HG03095 (cell line): ENCODE results near the gene AKR7A2.

Source experiments
- ATAC-seq: cut with Tn5 transposase; IDR thresholded peaks from one replicate; pipeline ENCODE4 v1.9.1; 2021; ENCODE audit warnings: moderate library complexity; ENCODE audit not compliant: unreplicated experiment

AKR7A2 gene

DNA sequence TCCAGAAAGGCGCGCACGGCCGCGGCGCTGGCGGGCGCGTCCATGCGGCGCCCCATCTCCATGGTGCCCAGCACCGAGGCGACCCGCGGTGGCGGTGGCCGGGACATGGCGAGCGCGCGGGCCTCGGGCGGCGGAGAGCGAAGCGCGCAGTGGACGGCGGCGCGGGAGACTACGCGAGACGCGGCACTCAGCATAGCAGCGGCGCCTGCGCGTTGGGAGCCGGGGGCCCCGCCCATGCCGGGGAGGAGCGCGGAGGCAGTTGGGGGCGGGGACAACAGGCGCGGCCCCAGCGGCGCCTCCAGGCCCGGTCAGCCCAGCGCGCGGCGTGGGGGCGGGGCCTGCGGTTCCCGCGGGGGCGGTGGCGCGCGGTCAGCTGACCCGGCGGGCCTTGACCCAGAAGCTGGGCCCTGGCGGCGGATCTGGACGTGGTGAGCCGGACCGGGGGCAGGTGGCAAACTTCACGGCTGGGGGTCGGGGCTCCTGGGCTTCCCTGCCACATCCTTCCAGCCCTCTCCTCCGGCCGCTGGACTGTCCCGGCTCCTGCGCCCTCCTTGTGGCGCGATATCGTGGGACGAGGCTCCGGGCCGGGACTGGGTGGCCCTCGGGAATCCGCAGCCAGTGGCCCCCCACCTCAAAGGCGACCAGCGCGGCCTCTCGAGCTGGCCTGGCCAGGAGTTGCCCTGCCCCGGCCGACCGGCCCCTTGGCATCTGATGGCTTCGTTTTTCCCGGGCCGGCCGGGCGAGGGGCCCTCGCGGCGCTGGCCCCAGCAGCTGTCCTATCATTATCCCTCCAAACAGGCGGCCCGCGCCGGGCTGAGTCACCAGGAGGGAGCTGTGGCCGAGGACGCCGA is at the start of gene AKR7A2, which contains the start of gene SLC66A1:
TSS of gene AKR7A2 (minus strand) at position 214 of the 851 bp plus-strand sequence. CDS start at position 194, 20 bp downstream.
TSS of gene SLC66A1 (plus strand) at position 396 of the 851 bp plus-strand sequence. CDS start 5,352 bp downstream, outside the sequence.
- peak; percentile 54 for ATAC-seq

DNA sequence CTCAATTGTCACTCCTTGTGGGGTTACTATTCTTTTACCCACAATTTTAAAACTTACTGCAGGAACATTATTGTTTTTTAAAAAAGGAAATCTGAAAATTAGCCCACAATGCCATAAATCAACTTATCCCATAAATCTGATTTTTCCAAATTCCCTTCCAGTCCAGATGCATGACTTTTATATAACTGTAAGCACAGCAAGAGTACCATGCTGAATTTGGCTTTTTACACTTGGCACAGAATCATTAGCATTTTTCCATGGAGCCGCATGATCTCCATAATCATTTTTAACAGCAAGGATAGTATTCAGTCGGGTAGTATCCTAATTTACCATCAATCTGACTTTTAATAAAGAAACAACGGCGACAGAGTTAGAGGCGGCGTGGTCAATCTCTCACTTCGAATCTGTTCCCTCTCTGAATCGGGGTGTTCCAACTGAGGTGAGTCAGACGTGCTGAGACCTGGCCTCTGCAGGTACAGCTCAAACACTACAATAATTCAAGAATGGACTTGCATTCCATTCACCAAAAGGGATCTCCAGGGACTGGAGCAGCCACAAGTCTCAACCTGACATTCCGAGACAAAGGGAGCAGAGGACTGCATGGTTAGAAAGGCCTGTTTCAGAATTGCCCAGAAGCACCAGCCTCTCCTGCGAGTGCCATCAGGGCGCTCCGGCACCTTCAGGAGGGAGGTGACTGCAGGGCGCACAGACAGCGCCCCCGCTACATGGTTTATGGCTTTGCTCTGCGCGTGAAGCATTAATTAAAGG is 49.1 kb upstream of the AKR7A2 start:
- ATAC-seq = no peak

DNA sequence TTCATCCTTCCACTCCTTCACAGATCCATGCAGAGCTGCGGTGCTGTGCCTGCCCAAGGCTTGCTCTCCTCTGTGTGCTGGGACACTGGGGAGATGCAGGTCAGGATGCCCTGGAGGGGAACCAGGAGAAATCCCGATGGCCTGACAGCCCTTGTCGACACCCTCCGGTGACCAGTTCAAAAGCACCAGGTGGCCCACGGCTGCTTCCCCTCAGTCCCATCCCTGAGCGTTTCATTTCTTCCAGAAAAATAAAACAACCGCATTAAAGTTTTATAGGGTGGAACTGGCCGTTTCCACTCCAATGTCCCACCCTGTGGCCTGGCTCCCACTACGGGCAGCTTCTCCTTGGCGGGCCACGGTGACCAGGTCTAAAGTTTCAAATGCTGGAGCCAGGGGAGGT is 48.5 kb upstream of the AKR7A2 start:
- no peak for ATAC-seq

DNA sequence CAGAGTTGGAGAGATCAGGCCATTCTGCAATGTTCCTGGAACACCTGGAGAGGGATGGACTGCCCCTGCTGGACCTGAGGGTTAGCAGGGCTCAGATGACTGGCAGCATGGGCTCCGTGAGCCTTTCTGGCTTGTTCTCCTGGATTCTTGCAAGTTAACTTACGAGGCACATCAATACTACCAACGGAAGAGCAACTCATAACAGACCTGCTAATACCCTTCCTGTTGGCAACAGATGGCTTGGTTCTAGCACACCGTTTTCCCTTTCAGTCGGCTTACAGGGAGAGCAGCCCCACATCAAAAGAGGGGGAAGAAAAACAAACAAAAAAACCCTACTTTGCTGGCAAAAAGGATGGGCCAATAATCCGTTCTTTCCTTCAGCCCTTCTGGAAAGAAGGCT is 48.1 kb upstream of the AKR7A2 start:
- no peak for ATAC-seq

DNA sequence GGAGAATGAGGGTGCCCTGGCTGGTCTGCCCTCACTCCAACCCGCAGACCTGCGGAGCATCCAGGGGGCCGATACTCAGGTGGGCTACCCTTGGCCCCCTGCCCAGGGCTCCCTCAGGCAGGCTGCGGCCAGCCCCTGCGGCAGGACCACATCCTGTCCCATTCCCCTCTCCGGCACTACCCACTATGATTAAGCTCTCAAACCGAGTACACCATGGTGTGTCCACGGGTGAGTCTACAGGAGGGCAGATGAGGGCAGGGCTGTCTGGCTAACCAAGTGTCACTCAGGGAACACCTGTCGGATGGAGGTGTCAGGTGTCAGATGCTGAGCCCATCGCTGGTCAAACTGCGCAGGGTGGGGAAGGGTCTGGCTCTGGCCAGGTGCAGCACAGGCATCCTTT is 47.4 kb upstream of the AKR7A2 start:
- no peak for ATAC-seq

DNA sequence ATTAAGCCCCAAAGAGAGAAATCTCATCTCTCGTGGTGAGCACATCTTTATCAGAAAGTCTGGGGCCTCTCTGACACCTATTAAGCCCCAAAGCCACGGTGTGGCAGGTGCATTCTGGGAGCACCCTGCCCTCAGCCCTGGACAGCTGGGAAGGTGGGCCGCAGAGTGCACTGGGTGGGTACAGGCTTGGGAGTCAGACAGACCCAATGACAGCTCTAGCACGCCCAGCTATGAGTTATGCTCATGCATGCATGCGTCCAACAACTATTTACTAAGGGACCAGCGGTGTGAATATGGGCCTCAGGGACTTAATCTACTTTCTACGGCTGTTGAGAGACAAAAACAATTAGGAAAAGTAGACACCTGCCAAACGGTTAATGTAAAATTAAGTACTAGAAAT is 46.8 kb upstream of the AKR7A2 start:
- ATAC-seq = no peak

DNA sequence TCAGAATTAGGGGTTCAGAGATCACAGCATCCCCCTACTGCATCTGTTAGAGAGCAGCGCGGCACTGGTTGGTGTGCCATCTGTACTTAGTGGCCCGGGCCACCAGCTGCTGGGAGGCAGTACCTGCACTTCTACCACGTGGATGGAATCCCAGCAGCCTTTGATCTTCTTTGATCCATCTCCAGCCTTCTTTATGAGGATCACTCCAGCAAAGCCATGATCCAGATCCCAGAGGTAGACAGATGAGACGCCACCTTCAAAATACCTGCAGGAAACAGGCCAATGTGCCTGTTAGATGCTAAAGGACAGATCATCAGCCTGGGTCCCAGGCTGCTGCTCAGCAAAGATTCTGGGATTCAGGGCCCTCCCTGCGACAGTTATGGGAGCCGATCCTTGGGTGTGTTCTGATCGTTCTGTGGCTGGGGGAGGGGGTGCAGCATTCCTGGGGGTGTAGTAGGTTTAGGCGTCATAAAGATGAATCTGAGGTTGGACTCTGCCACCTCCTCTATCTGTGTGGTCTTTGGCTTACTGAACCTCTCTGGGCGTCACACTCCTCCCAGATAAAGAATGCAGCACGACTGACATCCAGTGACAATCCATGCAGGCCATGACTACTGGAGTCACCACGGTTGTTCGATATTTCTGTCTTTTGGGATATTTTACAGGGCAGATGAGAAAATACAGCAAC is 45.5 kb upstream of the AKR7A2 start:
- ATAC-seq = no peak

DNA sequence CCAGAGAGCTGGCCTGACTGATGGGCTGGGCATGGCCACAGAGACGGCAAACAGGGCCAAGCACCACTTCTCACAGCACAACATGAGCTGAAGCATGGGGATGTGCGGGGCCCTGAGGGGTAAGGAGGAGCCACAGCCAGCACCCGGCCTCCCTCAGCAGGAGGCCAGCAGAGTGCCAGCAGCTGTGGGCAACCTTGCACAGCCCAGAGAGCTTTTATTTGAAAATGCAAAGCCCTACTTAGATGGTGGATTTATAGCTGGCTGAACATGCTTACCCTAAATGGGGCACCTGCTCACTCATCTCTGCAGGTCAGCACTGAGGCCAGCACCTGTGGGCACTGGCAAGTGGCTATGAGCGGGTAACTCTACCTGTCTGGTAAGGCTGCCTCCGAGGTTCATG is 44.3 kb upstream of the AKR7A2 start:
- no peak for ATAC-seq

DNA sequence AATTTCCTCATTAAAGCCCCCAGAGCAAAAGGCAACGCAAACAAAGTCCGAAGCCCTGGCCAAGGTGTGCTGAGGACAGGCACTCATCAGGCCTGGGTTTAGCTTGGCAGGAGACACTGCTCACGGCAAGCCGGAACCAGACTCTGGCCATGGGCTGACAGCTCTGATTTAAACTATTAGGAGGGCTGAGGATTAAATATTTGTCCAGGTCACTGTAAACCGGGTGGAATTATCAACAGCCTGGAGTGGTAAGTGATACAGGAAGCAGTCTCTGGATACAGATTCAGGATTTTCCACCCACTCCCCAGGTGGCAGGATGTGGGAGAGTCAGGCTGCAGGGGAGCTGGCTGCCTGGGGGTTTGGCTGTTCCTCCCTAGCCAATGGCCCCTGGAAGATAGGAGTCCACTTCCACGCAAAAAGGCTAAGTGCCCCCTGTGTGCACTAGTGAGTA is 42.6 kb upstream of the AKR7A2 start:
- ATAC-seq = no peak

DNA sequence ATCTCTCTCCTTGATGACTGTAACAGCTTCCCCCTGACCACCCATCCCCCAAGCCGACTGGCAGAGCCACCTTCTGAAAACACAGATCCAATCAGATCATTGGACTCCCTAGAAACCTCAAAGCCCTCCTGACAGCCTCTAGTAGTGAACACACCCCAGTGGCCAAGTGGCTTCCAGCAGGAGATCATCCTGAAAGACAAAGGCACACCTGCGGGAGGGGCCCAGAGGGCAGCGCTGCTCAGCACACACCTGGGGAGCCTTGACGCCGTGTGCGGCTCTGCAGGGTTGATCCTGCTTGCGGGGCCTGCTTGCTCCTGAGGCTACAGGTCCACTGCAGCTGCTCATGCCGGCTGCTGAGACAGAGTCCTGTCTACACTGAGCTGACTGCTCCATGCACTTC is 41.7 kb upstream of the AKR7A2 start:
- ATAC-seq = no peak

DNA sequence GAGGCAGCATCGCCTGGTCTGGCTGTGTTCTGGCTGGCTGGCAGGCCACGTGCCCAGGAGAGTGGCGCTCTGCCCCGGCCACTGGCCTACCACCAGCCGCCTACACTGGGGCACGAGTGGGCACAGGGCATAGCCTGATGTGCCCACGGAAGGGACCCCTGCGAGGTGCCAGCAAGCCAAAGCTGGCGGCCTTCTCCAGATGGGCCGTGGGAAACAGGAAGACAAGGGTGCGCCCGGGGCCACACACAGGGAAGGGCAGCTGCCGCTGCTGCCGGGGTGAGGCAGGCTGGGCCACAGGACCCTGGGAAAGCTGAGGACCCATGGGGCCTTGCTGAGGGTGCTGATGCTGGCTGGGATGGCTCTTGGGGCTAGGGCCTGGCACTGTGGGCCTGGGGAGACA is 40.9 kb upstream of the AKR7A2 start:
- ATAC-seq = no peak

DNA sequence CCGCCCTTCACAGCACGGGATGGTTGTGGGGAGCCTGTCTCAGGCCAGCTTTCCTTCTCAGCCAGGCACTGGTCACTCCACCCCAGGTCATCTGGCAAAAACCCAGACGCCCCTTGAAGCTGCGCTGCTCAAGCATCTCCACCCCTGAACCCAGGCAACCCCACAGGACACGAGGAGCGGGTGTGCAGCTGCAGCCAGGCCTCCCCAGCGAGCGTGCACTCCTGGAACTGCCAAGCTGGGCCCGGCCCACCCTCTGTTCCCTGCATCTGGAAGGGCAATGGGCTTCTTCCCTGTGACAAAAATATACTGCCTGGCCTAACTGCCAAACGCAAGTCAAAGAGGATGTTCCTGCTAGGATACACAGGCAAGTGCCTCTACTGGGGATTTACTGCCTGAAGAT is 39.9 kb upstream of the AKR7A2 start:
- ATAC-seq = no peak

DNA sequence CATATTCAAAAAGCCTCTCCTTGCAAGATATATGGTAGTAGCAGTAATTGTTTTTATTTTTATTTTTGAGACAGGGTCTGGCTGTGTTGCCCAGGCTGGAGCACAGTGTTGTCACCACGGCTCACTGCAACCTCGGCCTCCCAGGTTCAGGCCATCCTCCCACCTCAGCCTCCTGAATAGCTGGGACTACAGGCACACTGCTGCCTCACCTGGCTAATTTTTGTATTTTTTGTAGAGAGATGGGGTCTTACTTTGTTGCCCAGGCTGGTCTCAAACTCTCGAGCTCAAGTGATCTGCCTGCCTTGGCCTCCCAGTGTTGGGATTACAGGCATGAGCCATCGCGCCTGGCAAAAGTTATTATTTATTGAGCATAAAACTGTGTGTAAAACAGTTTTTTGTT is 38.6 kb upstream of the AKR7A2 start:
- no peak for ATAC-seq

DNA sequence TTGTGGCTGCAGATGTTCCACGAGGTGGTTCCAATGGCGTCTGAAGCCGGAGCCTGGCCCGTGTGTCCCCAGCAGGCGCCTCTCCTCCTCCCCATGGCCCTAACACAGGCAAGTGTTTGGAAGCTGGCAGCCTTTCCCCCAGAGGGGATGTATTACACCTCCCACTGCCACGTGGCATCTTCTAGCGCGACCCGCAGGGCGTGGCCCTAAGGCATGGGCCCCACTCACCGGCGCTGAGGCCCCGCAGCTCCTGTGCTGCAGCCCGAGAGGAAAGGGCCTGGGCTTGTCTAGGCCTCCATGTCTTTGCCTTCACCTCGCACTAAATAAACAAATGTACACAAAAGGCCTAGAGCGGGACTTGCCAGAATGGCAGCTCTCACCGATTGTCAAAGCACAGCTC is 38.1 kb upstream of the AKR7A2 start:
- ATAC-seq = no peak

DNA sequence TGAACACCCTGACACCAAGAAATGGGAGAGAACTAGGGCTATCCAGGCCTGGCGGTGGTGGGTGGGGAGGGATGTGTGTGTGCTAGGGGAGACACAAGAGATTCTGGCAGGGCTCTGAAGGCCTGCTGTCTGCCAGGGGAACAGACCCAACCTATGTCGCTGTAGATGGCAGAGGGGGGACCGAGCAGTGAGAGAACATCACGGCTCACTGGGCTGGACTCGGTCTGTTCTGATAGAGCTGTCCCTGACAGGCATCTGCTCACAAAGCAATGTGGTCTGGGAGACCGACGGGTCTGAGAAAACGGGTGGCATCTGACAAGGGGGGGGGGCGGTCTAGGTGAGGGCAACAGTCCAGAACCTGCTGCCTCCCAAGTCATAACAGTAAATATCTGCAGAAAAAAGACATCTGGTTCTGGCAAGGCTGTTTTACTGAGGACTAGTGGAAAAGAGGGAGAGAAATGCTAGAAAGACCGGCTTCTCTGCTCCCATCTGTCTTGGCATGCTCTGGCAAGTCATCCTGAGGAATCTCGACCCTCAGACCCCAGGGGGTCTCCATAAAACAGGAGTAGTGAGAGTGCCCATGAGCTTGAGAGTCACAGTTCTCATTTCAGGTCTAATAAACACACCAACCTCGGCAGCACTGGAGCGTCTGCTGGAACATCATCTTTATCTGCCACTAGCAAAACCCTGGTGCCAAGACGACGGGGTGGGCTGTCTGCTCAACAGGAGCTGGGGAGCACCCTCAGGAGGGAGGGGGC is 36.7 kb upstream of the AKR7A2 start:
- ATAC-seq = no peak

DNA sequence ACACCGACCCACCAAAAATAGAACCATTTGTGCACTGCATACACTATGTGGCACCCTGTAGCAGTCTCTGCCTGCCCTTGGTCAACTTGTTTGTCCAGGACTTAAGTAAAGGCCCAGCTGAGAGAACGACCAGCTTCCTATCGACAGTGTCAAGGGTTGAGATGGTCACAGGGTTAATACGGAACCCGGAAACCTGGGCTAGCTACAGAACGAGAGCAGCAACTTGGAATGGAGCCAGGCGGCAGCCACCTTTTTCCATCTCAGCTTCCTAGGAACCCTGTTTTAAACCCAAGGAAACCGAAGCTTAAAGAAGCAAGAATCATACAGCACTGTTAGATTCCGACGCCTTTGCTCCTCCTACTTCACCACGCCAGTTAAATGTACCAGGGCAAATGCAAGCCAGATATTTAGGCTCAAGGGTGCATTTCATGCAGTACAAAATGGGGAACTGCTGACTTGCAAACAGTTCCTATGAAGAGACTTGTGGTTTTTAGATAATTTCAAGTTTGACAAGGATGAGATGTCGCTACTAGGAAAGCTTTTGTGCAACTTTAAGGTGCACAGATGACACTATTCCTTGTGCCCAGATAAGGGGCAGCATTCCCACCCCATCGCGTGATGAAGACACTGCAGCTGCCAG is 35.7 kb upstream of the AKR7A2 start:
- no peak for ATAC-seq

DNA sequence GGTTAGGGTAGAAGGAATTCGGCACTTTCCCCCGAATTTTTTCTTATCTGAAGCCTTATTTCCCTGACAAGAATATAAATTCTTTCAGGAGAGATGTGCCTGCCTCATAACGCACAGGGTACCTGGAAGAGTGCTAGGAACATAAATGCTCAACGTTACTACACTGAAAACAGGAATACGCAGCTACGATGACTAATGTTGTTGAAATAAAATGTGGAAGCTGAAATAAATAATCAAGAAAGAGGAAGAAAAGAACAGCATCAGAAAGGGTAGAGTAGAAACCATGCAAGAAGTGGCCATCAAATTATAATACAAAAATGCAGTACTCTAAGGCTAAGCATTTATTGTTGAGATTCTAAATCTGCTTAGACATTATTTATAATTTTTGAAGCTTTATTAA is 34.1 kb upstream of the AKR7A2 start:
- no peak for ATAC-seq

DNA sequence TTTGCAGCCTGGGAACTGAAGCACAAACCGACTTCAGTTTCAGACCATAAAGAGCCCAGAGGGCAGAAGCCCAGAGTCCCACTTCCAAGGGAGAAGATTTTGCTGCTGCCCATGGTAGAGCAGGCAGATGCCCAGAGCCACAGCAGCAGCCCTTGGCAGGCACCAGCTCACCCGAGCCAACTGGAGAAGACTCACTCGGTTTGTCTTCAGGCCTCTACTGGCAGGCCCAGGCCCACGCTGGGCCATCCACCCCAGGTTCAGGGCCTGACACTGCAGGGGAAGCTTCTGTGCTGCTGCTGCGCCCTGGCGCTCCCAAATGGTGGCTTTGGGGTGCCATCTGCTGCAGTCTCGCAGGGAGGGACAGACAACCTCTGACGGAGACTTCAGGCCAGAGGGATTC is 33.4 kb upstream of the AKR7A2 start:
- ATAC-seq = no peak

DNA sequence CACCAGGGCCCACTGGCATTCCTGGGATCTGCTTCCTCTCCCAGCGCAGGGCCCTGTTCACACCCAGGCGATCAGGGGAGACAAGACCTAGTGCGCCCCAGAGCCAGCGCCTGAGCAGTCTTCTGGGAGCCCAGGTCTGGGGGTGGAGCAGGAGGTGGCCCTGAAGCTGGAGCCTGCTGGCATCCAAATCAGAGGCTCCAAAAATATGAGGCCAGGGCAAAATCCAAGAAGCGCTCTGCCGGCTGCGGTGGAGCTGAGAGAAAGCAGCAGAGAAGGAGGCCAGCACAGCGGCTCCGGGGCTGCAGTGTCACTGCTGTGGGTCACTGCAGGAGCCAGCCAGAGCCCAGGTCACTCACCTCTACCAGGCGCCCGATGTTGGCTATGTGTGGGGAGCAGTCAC is 32.9 kb upstream of the AKR7A2 start:
- no peak for ATAC-seq

DNA sequence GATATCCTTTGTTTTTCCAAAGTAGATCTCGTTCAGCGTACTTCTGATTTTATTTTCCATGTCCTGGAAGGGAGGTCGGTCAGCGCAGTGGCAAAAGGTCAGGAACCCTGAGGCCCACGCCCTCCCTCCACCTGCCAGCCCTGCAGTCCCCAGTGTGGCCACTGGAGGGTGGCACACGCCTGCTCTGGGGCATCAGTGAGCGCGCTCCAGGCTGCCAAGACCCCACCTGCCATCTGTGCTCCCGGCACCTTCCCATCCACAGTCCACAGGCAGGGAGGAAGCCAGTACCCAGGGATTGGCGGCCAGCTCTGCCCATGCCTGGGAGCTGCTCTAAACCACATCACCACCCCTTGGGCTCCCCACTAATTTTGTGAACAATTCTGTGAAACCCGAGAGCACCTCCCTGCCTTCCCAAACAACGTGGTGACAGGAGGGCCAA is 32.4 kb upstream of the AKR7A2 start:
- ATAC-seq = no peak
